Upper lobe of left lung (tissue), 6 donors: ENCODE data around the gene IPP. TPM values are rescaled to one million over a fixed set of nuclear protein-coding genes. Genes with fewer than 3 reads are reported as not detected.
"Not testable (repeated sequence)": the region's sequence is repeated elsewhere in the genome, so short reads cannot be mapped to it uniquely, and the experiment has no call there.

ENCODE experiments used
- ATAC-seq, 2 donors: fragments of 200-7000 bp; cut with Tn5 transposase; one replicate each; pipeline ENCODE4 v1.9.1; 2022; ENCODE audit warnings: mild to moderate bottlenecking in 2 of 2, moderate library complexity in 2 of 2; ENCODE audit not compliant: low FRiP score in 2 of 2
- DNase-seq, 2 donors: peaks; one replicate each; pipeline ENCODE4 v3.0.0-alpha.2; 2019 to 2020
- H3K27ac ChIP-seq, 4 donors: fragments of 200-600 bp; sonication (generic); one replicate each; pipeline ENCODE4 v1.5.1; 2016 to 2019
- H3K27me3 ChIP-seq, 4 donors: fragments of 200-600 bp; sonication (generic); one replicate each; pipeline ENCODE4 v1.5.1; 2017 to 2019
- H3K36me3 ChIP-seq, 4 donors: fragments of 200-600 bp; sonication (generic); one replicate each; pipeline ENCODE4 v1.5.1; 2016 to 2019
- H3K4me1 ChIP-seq, 4 donors: fragments of 200-600 bp; sonication (generic); one replicate each; pipeline ENCODE4 v1.5.1; 2018 to 2019
- H3K4me3 ChIP-seq, 4 donors: fragments of 200-600 bp; sonication (generic); one replicate each; pipeline ENCODE4 v1.5.1; 2017 to 2019; ENCODE audit warnings: mild to moderate bottlenecking in 2 of 4, moderate library complexity in 1 of 4
- H3K9me3 ChIP-seq, 4 donors: fragments of 200-600 bp; sonication (generic); one replicate each; pipeline ENCODE4 v1.5.1; 2018 to 2019
- EP300 ChIP-seq, 4 donors: sonication (generic); formaldehyde crosslinking; IDR thresholded peaks; one replicate each; pipeline ENCODE4 v1.5.1; 2017; ENCODE audit warnings: antibody characterized with exemption in 4 of 4, control low read depth in 2 of 4
- POLR2A ChIP-seq, 4 donors: fragments of 450-650 bp; IDR thresholded peaks; one replicate each; pipeline ENCODE4 v1.5.1; 2016 to 2017; ENCODE audit warnings: antibody characterized with exemption in 4 of 4, mild to moderate bottlenecking in 2 of 4
- POLR2AphosphoS5 ChIP-seq, 2 donors: sonication (generic); formaldehyde crosslinking; IDR thresholded peaks; one replicate each; pipeline ENCODE4 v1.5.1; 2017; ENCODE audit warnings: antibody characterized with exemption in 2 of 2
- WGBS, 2 donors: methylation state at CpG; one replicate each; pipeline ENCODE4 v1.1.5; 2017 to 2018; 5-methylcytosine and 5-hydroxymethylcytosine counted together
- total RNA-seq, 6 donors: library from RNA; depleted of rRNA in 4 of 6; stranded (reverse); fragments of >200 nt in 4 of 6; gene quantifications; one replicate each; pipeline versions ENCODE4 v1.1.0 to v1.2.1, GENCODE V29; 2016 to 2021
- TF ChIP-seq, protein P1 (sequence below), 6 experiments: fragments of 450-650 bp in 4 of 6; fragments of 200-600 bp in 2 of 6; sonication (generic) in 2 of 6; IDR thresholded peaks; one replicate each; pipeline ENCODE4 v1.5.1; 2016 to 2019; ENCODE audit warnings: antibody characterized with exemption in 6 of 6
- donor health status: DM: no; HTN: no; CAD: no; lungs with moderate emphysema.
- donor health status: DM: no; HTN: yes; CAD: no; lungs with severe emphysema.

Gene IPP
- total RNA-seq, 6 donors from 2014 or later, result 3.8 to 23.0 (median 12.9) TPM

DNA sequence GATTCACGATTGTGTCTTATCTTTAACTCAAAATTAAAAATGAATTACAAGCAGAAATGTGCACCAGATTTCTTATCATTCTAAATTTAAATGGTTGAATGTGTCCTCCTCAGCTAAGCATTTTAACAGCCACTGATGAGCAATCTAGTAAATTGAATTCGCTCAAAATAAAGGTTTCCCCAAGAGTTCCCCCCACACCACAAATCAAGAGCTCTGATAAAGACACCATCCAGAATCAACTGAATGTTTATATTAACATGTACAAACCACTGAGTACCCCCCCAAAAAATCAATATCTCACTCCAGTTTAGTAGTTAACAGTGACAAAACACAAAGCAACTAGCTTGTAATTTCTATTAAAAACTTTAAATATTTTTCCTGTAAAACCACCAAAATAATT is 66.1 kb downstream of the IPP start:
- TF ChIP-seq, protein P1, sequence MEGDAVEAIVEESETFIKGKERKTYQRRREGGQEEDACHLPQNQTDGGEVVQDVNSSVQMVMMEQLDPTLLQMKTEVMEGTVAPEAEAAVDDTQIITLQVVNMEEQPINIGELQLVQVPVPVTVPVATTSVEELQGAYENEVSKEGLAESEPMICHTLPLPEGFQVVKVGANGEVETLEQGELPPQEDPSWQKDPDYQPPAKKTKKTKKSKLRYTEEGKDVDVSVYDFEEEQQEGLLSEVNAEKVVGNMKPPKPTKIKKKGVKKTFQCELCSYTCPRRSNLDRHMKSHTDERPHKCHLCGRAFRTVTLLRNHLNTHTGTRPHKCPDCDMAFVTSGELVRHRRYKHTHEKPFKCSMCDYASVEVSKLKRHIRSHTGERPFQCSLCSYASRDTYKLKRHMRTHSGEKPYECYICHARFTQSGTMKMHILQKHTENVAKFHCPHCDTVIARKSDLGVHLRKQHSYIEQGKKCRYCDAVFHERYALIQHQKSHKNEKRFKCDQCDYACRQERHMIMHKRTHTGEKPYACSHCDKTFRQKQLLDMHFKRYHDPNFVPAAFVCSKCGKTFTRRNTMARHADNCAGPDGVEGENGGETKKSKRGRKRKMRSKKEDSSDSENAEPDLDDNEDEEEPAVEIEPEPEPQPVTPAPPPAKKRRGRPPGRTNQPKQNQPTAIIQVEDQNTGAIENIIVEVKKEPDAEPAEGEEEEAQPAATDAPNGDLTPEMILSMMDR (IDR thresholded peaks at IDR 0.05), result no peak
- TF ChIP-seq POLR2A (IDR thresholded peaks at IDR 0.05) (no peak), POLR2AphosphoS5 (IDR thresholded peaks at IDR 0.05) (no peak), EP300 (IDR thresholded peaks at IDR 0.05) (no peak)
- DNase-seq (no peak), ATAC-seq (no peak)
- Histone ChIP-seq H3K9me3 (no peaks in the 10 kb centered on the region), H3K36me3 (no peaks in the 10 kb centered on the region), H3K4me3 (peak overlapping the region in 2 of 4 donors; percentile 58 to 94), H3K27me3 (no peaks in the 10 kb centered on the region), H3K27ac (peak overlapping the region in 1 of 4 donors; percentile 96), H3K4me1 (peaks cover 55 to 75% (median 62%) of the 10 kb centered on the region in 4 donors)
- WGBS, 2 donors, result 35 to 43% methylated on average over 2 of the region's 2 CpGs

DNA sequence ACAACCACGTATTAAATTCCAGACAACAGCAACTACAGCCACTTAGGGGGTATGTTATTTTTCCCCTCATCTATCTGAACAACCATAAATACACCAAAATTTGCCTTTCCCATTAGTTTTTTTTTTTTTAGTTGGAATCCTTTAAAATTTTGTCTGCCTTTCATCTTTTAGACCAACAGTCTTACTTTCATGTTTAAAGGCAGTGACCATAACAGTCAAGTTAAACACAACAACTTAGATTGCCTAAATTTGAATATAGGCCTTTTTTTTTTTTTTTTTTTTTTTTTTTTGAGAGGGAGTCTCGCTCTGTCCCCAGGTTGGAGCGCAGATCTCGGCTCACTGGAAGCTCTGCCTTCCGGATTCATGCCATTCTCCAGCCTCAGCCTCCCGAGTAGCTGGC is 67.5 kb downstream of the IPP start:
- Histone ChIP-seq H3K27me3 (no peaks in the 10 kb centered on the region), H3K27ac (peak overlapping the region in 1 of 4 donors; percentile 8), H3K9me3 (no peaks in the 10 kb centered on the region), H3K4me1 (peaks cover 61 to 77% (median 65%) of the 10 kb centered on the region in 4 donors), H3K4me3 (no peak overlapping the region), H3K36me3 (no peaks in the 10 kb centered on the region)
- ATAC-seq (no peak), DNase-seq (no peak)
- 80 to 84% methylated on average over 6 of the region's 6 CpGs for WGBS, 2 donors
- TF ChIP-seq, protein P1 (IDR thresholded peaks at IDR 0.05), result no peak
- TF ChIP-seq EP300 (IDR thresholded peaks at IDR 0.05), result no peak
- no peak for TF ChIP-seq POLR2AphosphoS5 (IDR thresholded peaks at IDR 0.05)
- TF ChIP-seq POLR2A (IDR thresholded peaks at IDR 0.05), result no peak

DNA sequence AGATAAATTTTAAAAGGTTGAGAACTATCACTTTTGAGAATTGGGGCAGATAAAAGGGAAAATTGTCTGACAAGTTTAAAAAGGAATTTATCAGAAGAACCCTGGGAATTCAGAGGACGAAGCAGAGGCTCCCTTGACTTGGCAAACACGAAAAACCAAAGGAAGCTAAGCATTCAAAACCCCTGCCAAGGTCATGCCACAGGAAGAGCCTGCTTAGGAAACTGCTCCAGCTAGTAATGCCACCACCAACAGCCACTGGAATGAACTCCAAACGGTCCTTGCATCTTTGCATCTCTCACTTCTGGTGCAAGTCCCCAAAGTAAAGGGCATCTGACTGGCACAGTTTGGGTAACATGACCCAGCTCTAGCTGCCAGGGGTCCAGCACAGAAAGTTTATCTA is 71.3 kb downstream of the IPP start:
- no peaks in the 10 kb centered on the region for H3K27me3 ChIP-seq
- peaks cover 72 to 91% (median 82%) of the 10 kb centered on the region in 4 donors for H3K4me1 ChIP-seq
- no peaks in the 10 kb centered on the region for H3K9me3 ChIP-seq
- no peak for DNase-seq
- peaks cover 0 to 3% (median 0%) of the 10 kb centered on the region in 4 donors for H3K36me3 ChIP-seq
- H3K4me3 ChIP-seq, result no peak overlapping the region
- 3 to 5% methylated on average over 3 of the region's 3 CpGs for WGBS, 2 donors
- TF ChIP-seq POLR2AphosphoS5 (IDR thresholded peaks at IDR 0.05) (no peak), POLR2A (IDR thresholded peaks at IDR 0.05) (no peak), EP300 (IDR thresholded peaks at IDR 0.05) (no peak)
- TF ChIP-seq, protein P1 (IDR thresholded peaks at IDR 0.05), result no peak
- H3K27ac ChIP-seq, result peak overlapping the region in 3 of 4 donors; percentile 3 to 61 (median 40)
- no peak for ATAC-seq

DNA sequence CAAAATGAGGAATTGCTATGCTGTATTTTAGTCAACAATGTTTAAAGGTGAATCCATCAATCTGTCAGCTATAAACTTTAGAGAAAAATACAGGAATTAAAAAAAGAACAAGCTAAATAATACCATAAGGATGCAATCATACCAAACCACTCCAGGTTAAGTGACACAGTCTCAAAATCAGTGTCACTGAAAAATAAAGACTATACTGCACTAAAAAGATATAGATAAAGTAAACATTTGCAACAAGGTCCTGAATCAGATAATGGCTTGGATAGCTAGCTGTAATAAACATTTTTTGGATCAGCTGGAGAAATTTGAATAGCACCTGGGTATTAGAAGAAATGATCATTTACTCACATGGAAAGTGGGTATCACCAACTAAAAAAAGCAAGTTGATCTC is 72.0 kb downstream of the IPP start:
- Histone ChIP-seq H3K4me1 (peaks cover 67 to 90% (median 77%) of the 10 kb centered on the region in 4 donors), H3K36me3 (peaks cover 0 to 3% (median 0%) of the 10 kb centered on the region in 4 donors), H3K27ac (peak overlapping the region in 1 of 4 donors; percentile 61), H3K27me3 (no peaks in the 10 kb centered on the region), H3K9me3 (no peaks in the 10 kb centered on the region), H3K4me3 (no peak overlapping the region)
- DNase-seq (no peak), ATAC-seq (no peak)
- TF ChIP-seq EP300 (IDR thresholded peaks at IDR 0.05) (no peak), POLR2AphosphoS5 (IDR thresholded peaks at IDR 0.05) (no peak), POLR2A (IDR thresholded peaks at IDR 0.05) (no peak)
- TF ChIP-seq, protein P1 (IDR thresholded peaks at IDR 0.05), result no peak

DNA sequence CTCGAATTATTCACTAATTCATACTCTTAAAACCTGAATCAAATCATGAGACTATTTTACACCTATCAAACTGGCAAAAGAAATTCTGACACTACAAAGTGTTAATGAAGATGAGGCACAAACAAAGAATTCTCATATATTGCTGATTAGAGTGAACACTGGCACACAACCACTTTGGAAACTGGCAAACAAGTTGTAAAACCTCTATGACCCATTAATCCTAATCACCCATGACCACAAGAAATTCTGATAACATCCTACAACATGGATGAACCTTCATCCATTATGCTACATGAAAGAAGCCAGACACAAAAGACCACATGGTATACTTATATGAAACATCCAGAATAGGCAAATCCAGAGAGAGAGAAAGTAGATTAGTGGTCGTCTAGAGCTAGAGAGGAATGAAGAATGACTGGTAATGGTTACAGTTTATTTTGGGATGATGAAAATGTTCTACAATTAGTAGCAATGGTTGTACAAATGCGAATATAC is 72.7 kb downstream of the IPP start:
- Histone ChIP-seq H3K36me3 (peaks cover 0 to 3% (median 0%) of the 10 kb centered on the region in 4 donors), H3K27me3 (no peaks in the 10 kb centered on the region), H3K9me3 (no peaks in the 10 kb centered on the region), H3K27ac (peak overlapping the region in 1 of 4 donors; percentile 18), H3K4me1 (peaks cover 67 to 89% (median 75%) of the 10 kb centered on the region in 4 donors), H3K4me3 (no peak overlapping the region)
- ATAC-seq (no peak), DNase-seq (no peak)
- TF ChIP-seq POLR2AphosphoS5 (IDR thresholded peaks at IDR 0.05) (no peak), POLR2A (IDR thresholded peaks at IDR 0.05) (no peak), EP300 (IDR thresholded peaks at IDR 0.05) (no peak)
- TF ChIP-seq, protein P1 (IDR thresholded peaks at IDR 0.05), result no peak
- WGBS, 2 donors, result 61 to 67% methylated on average over 3 of the region's 3 CpGs

DNA sequence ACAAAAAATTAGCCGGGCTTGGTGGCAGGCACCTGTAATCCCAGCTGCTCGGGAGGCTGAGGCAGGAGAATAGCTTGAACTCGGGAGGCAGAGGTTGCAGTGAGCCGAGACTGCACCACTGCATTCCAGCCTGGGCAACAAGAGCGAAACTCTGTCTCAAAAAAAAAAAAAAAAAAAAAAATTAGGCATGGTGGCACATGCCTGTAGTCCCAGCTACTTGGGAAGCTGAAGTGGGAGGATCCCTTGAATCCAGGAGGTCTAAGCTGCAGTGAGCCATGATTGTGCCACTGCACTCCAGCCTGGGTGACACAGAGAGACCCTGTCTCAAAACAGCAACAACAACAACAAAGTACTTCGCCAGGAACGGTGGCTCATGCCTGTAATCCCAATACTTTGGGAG is 73.9 kb downstream of the IPP start:
- H3K27ac ChIP-seq, ATAC-seq, H3K27me3 ChIP-seq, H3K36me3 ChIP-seq, DNase-seq, H3K4me3 ChIP-seq, H3K9me3 ChIP-seq: not testable (repeated sequence)
- peaks cover 60 to 78% (median 66%) of the 10 kb centered on the region in 4 donors for H3K4me1 ChIP-seq
- 90 to 95% methylated on average over 7 of the region's 7 CpGs for WGBS, 2 donors
